Parathyroid adenoma (tissue), 2 donors: Measurements from ENCODE around the gene RBM15B.

Source experiments
- H2AFZ ChIP-seq: fragments of 300-600 bp; sonication (generic); one replicate; pipeline ENCODE4 v1.7.0; 2017; ENCODE audit warnings: antibody characterized with exemption, mild to moderate bottlenecking
- H3K27ac ChIP-seq: fragments of 300-600 bp; sonication (generic); one replicate; pipeline ENCODE4 v1.7.0; 2017
- H3K27me3 ChIP-seq: fragments of 300-600 bp; sonication (generic); one replicate; pipeline ENCODE4 v1.7.0; 2017; ENCODE audit warnings: low read length; ENCODE audit not compliant: control insufficient read depth, insufficient read depth
- H3K36me3 ChIP-seq: fragments of 300-600 bp; sonication (generic); one replicate; pipeline ENCODE4 v1.7.0; 2017; ENCODE audit warnings: low read length; ENCODE audit not compliant: control insufficient read depth, insufficient read depth
- H3K4me1 ChIP-seq: fragments of 300-600 bp; sonication (generic); one replicate; pipeline ENCODE4 v1.7.0; 2017; ENCODE audit warnings: control low read depth
- H3K4me2 ChIP-seq: fragments of 300-600 bp; sonication (generic); one replicate; pipeline ENCODE4 v1.7.0; 2017; ENCODE audit warnings: low read length
- H3K4me3 ChIP-seq: fragments of 300-600 bp; sonication (generic); one replicate; pipeline ENCODE4 v1.7.0; 2017; ENCODE audit warnings: low read depth, low read length
- H3K79me2 ChIP-seq: fragments of 300-600 bp; sonication (generic); one replicate; pipeline ENCODE4 v1.7.0; 2017; ENCODE audit warnings: control low read depth
- H3K9ac ChIP-seq: fragments of 300-600 bp; sonication (generic); one replicate; pipeline ENCODE4 v1.7.0; 2017; ENCODE audit warnings: mild to moderate bottlenecking
- H3K9me3 ChIP-seq: fragments of 300-600 bp; sonication (generic); one replicate; pipeline ENCODE4 v1.7.0; 2017; ENCODE audit warnings: low read length; ENCODE audit not compliant: control insufficient read depth
- TF ChIP-seq, protein P1 (sequence below): fragments of 300-600 bp; sonication (generic); IDR thresholded peaks from one replicate; pipeline ENCODE4 v1.7.0; 2017; ENCODE audit warnings: antibody characterized with exemption, mild to moderate bottlenecking
- donor health status: primary hyperparathyroidism.

Gene RBM15B

DNA sequence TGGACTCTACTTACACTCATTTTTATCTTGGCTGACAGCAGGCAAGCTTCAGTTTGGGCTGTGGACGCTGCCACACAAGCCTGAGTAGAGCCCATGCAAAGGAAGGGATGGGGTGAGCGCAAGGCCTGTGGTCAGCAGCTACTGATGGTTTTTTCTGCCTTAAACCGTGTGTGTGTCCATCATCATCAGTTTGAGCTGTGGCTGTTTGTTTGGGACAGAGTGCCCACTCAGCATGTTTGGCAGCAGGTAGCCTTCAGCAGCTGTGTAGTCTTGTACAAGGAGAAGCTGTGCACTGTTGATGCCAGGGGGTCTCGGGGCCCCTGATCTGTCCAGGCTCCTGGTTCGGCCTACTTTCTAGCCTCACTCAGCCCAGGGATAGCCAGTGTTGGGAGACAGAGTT lies 3.5 kb downstream of the RBM15B start:
- Histone ChIP-seq H3K36me3 (no peaks in the 10 kb centered on the region), H3K79me2 (peaks cover 18% of the 10 kb centered on the region), H3K4me1 (peaks cover 7% of the 10 kb centered on the region), H3K9me3 (no peaks in the 10 kb centered on the region), H3K27me3 (no peaks in the 10 kb centered on the region), H3K4me3 (no peak overlapping the region), H2AFZ (no peak overlapping the region), H3K9ac (no peak overlapping the region), H3K27ac (no peak overlapping the region), H3K4me2 (no peak overlapping the region)
- TF ChIP-seq, protein P1, sequence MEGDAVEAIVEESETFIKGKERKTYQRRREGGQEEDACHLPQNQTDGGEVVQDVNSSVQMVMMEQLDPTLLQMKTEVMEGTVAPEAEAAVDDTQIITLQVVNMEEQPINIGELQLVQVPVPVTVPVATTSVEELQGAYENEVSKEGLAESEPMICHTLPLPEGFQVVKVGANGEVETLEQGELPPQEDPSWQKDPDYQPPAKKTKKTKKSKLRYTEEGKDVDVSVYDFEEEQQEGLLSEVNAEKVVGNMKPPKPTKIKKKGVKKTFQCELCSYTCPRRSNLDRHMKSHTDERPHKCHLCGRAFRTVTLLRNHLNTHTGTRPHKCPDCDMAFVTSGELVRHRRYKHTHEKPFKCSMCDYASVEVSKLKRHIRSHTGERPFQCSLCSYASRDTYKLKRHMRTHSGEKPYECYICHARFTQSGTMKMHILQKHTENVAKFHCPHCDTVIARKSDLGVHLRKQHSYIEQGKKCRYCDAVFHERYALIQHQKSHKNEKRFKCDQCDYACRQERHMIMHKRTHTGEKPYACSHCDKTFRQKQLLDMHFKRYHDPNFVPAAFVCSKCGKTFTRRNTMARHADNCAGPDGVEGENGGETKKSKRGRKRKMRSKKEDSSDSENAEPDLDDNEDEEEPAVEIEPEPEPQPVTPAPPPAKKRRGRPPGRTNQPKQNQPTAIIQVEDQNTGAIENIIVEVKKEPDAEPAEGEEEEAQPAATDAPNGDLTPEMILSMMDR = no peak

DNA sequence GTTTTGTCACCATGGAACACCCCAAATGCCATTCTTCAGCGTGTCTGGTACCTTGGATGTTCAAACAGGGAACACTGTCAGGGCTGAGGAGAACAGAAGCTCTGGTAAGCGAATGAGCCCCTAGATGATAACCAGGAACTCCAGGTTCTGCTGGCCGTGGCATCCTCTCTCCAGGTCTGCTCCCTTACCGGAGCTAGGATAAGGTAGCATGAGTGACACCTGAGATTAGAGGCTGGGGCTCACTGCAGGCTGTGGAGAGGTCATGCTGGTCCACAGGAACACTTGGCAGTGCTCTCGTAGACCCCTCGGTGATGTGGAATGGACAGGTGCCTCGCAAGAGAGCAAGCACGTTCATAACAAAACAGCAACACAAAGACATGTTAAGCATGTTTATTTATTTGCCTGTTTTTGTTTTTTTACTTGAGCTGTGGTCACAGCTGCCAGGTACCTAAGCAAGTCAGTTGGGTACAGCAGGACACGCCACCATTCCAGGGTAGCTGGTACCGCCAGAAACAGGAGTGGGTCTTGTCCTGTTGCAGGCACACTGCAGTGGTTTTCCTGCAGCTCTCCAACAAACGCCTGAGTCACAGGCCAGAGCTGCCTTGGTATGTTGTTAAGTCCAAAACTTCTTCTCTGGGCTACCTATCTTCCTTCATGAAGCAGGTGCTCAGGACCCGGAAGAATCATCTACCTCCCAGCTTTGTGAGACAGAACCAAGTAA lies 4.6 kb downstream of the RBM15B start:
- Histone ChIP-seq H3K36me3 (no peaks in the 10 kb centered on the region), H3K4me1 (peaks cover 1% of the 10 kb centered on the region), H3K9me3 (no peaks in the 10 kb centered on the region), H3K9ac (no peak overlapping the region), H3K79me2 (peaks cover 20% of the 10 kb centered on the region), H3K27me3 (no peaks in the 10 kb centered on the region), H2AFZ (no peak overlapping the region), H3K4me3 (no peak overlapping the region), H3K27ac (no peak overlapping the region), H3K4me2 (no peak overlapping the region)
- TF ChIP-seq, protein P1 = no peak

DNA sequence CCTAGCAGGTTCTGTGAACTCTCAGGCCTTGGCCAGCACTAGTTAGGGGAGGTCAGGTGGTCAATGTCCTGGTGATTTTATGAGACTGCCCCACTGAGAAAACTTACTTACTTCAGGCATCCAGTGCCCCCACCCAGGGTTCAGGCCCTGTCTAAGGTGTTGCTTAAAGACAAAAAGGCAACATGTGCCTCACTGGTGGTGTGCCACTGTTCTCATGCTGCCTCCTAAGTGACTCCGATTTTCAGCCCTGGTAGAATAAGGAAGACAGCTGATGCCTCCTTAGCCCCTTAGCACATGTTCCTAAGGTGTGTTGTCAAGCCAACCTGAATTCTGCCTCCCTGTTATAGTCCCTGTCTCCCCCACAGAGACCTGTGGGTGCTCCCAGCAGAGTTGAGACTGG lies 5.3 kb downstream of the RBM15B start:
- no peaks in the 10 kb centered on the region for H3K4me1 ChIP-seq
- no peaks in the 10 kb centered on the region for H3K9me3 ChIP-seq
- no peaks in the 10 kb centered on the region for H3K36me3 ChIP-seq
- H3K27me3 ChIP-seq = no peaks in the 10 kb centered on the region
- TF ChIP-seq, protein P1 = no peak
- no peak overlapping the region for H3K4me3 ChIP-seq
- no peak overlapping the region for H3K9ac ChIP-seq
- no peak overlapping the region for H3K27ac ChIP-seq
- peaks cover 20% of the 10 kb centered on the region for H3K79me2 ChIP-seq
- H3K4me2 ChIP-seq = no peak overlapping the region
- no peak overlapping the region for H2AFZ ChIP-seq

DNA sequence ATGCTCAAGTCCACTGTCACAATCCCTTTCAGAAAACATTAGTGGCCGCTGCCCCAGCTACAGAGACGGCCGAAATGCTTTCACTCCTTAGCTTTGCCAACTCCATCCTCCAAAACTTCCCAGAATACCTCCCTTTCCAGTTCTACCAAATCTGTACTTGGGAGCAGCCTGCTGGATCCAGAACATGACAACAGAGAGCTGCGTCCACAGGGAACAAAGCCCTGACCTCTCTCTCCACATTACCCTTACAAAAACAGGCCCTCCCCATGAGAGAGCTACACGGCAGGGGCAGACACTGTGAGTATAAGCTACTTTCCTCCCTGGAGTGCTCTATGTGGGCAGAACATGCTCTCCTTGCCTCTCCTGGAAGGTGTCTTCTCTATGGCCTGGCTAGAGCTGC lies 6.3 kb downstream of the RBM15B start:
- H3K36me3 ChIP-seq = no peaks in the 10 kb centered on the region
- H3K27me3 ChIP-seq = no peaks in the 10 kb centered on the region
- no peak overlapping the region for H3K27ac ChIP-seq

More for the DNA sequence above, 6.3 kb downstream of the RBM15B start:
- H3K9me3 ChIP-seq = no peaks in the 10 kb centered on the region
- H3K4me1 ChIP-seq = no peaks in the 10 kb centered on the region
- H3K79me2 ChIP-seq = peaks cover 16% of the 10 kb centered on the region
- no peak overlapping the region for H3K4me2 ChIP-seq
- H2AFZ ChIP-seq = no peak overlapping the region
- H3K9ac ChIP-seq = no peak overlapping the region
- TF ChIP-seq, protein P1 = no peak
- H3K4me3 ChIP-seq = no peak overlapping the region
